GM23338 (cell line): ENCODE data around the gene MT1E. TPM values are rescaled to one million over a fixed set of nuclear protein-coding genes. Genes with fewer than 3 reads are reported as not detected.

Source experiments
- ATAC-seq: fragments of 200-7000 bp; cut with Tn5 transposase; 3 replicates; pipeline ENCODE4 v1.9.1; 2020
- DNase-seq: peaks from one replicate; pipeline ENCODE4 v3.0.0-alpha.2; 2015; ENCODE audit warnings: low spot score
- H2AFZ ChIP-seq: fragments of 200-600 bp; sonication (generic); 2 replicates; pipeline ENCODE4 v1.8.0; 2016; ENCODE audit warnings: antibody characterized with exemption, mild to moderate bottlenecking, moderate library complexity
- H3F3A ChIP-seq: fragments of 200-600 bp; sonication (generic); replicated peaks from 2 replicates; pipeline ENCODE4 v1.8.0; 2017; ENCODE audit warnings: antibody characterized with exemption, mixed run types, low read depth
- H3K27ac ChIP-seq: fragments of 200-600 bp; sonication (generic); 2 replicates; pipeline ENCODE4 v1.6.1; 2016; ENCODE audit warnings: low read depth
- H3K27me3 ChIP-seq: fragments of 200-600 bp; sonication (generic); 2 replicates; pipeline ENCODE4 v1.8.0; 2016; ENCODE audit warnings: mild to moderate bottlenecking, mixed run types, moderate library complexity; ENCODE audit not compliant: insufficient read depth
- H3K36me3 ChIP-seq: fragments of 200-600 bp; sonication (generic); 2 replicates; pipeline ENCODE4 v1.8.0; 2016; ENCODE audit warnings: mild to moderate bottlenecking; ENCODE audit not compliant: insufficient read depth
- H3K4me1 ChIP-seq: fragments of 200-600 bp; sonication (generic); 2 replicates; pipeline ENCODE4 v1.8.0; 2016; ENCODE audit warnings: mild to moderate bottlenecking, moderate library complexity; ENCODE audit not compliant: insufficient read depth
- H3K4me2 ChIP-seq: fragments of 200-600 bp; sonication (generic); 2 replicates; pipeline ENCODE4 v1.7.1; 2017; ENCODE audit warnings: mixed run types
- H3K4me3 ChIP-seq: fragments of 200-600 bp; sonication (generic); 2 replicates; pipeline ENCODE4 v1.6.1; 2016; ENCODE audit warnings: mixed run types
- H3K79me2 ChIP-seq: fragments of 200-600 bp; sonication (generic); replicated peaks from 2 replicates; pipeline ENCODE4 v1.8.0; 2017; ENCODE audit warnings: mild to moderate bottlenecking; ENCODE audit not compliant: insufficient read depth
- H3K9me2 ChIP-seq: fragments of 200-600 bp; sonication (generic); 2 replicates; pipeline ENCODE4 v1.8.0; 2017; ENCODE audit not compliant: insufficient read depth
- H4K20me1 ChIP-seq: fragments of 200-600 bp; sonication (generic); replicated peaks from 2 replicates; pipeline ENCODE4 v1.8.0; 2017; ENCODE audit warnings: mild to moderate bottlenecking; ENCODE audit not compliant: insufficient read depth
- H3K27ac Mint-ChIP-seq: 2 replicates; pipeline ENCODE4 v1.8.0; 2020; ENCODE audit warnings: inconsistent platforms, mild to moderate bottlenecking, moderate library complexity, mixed read lengths
- H3K27me3 Mint-ChIP-seq: 3 replicates; pipeline ENCODE4 v1.8.0; 2022; ENCODE audit warnings: low read depth, mild to moderate bottlenecking, moderate library complexity, mixed read lengths, inconsistent platforms; ENCODE audit not compliant: insufficient read depth, poor library complexity
- H3K36me3 Mint-ChIP-seq: 3 replicates; pipeline ENCODE4 v1.8.0; 2021; ENCODE audit warnings: low read depth, mild to moderate bottlenecking, inconsistent platforms, moderate library complexity, mixed read lengths
- H3K4me1 Mint-ChIP-seq: 3 replicates; pipeline ENCODE4 v1.8.0; 2020; ENCODE audit warnings: mild to moderate bottlenecking, inconsistent platforms, mixed read lengths
- H3K4me3 Mint-ChIP-seq: 3 replicates; pipeline ENCODE4 v1.8.0; 2021; ENCODE audit warnings: moderate library complexity, mild to moderate bottlenecking, inconsistent platforms, mixed read lengths
- H3K9me3 Mint-ChIP-seq: 3 replicates; pipeline ENCODE4 v1.8.0; 2020; ENCODE audit warnings: moderate library complexity, mild to moderate bottlenecking, inconsistent platforms, mixed read lengths
- CREB1 ChIP-seq: fragments of 250-450 bp; sonication (Bioruptor Pico); IDR thresholded peaks from 2 replicates; pipeline ENCODE4 v1.5.0; 2020; ENCODE audit warnings: low read depth, mild to moderate bottlenecking, moderate library complexity
- CTCF ChIP-seq, 2 experiments: fragments of 200-600 bp in 1 of 2; sonication (generic) in 1 of 2; conservative IDR thresholded peaks; 2 replicates each; pipeline versions ENCODE4 v1.5.1 to v1.6.1; 2016 to 2017; ENCODE audit warnings: antibody characterized with exemption in 2 of 2, low read depth in 2 of 2, mild to moderate bottlenecking in 2 of 2, moderate library complexity in 1 of 2
- ETS1 ChIP-seq: IDR thresholded peaks from 2 replicates; pipeline ENCODE4 v1.6.1; 2016; ENCODE audit warnings: antibody characterized with exemption
- EZH2 ChIP-seq: fragments of 200-600 bp; sonication (generic); IDR thresholded peaks from one replicate; pipeline ENCODE4 v1.8.0; 2017; ENCODE audit warnings: antibody characterized with exemption, mild to moderate bottlenecking, low read depth; ENCODE audit not compliant: unreplicated experiment
- EZH2phosphoT487 ChIP-seq: fragments of 200-600 bp; sonication (generic); IDR thresholded peaks from one replicate; pipeline ENCODE4 v1.8.1; 2018; ENCODE audit warnings: antibody characterized with exemption; ENCODE audit not compliant: unreplicated experiment
- JUNB ChIP-seq: IDR thresholded peaks from one replicate; pipeline ENCODE4 v1.6.1; 2016; ENCODE audit warnings: antibody characterized with exemption; ENCODE audit not compliant: unreplicated experiment
- NANOG ChIP-seq: IDR thresholded peaks from 2 replicates; pipeline ENCODE4 v1.6.1; 2016; ENCODE audit warnings: antibody characterized with exemption, borderline replicate concordance
- POLR2AphosphoS5 ChIP-seq: IDR thresholded peaks from 2 replicates; pipeline ENCODE4 v1.6.1; 2016; ENCODE audit warnings: antibody characterized with exemption, low read depth
- REST ChIP-seq: IDR thresholded peaks from one replicate; pipeline ENCODE4 v1.6.1; 2018; ENCODE audit warnings: antibody characterized with exemption; ENCODE audit not compliant: unreplicated experiment
- STAT1 ChIP-seq: IDR thresholded peaks from one replicate; pipeline ENCODE4 v1.6.1; 2016; ENCODE audit warnings: antibody characterized with exemption; ENCODE audit not compliant: unreplicated experiment
- ZNF114 ChIP-seq: fragments of 250-450 bp; sonication (Bioruptor Pico); IDR thresholded peaks from 2 replicates; pipeline ENCODE4 v1.5.0; 2020; ENCODE audit warnings: mild to moderate bottlenecking, moderate library complexity
- ZNF331 ChIP-seq: fragments of 250-450 bp; sonication (Bioruptor Pico); IDR thresholded peaks from 2 replicates; pipeline ENCODE4 v1.5.0; 2020; ENCODE audit warnings: low read depth, mild to moderate bottlenecking, moderate library complexity
- ZNF462 ChIP-seq: fragments of 250-450 bp; sonication (Bioruptor Pico); IDR thresholded peaks from 2 replicates; pipeline ENCODE4 v1.5.0; 2020; ENCODE audit warnings: mild to moderate bottlenecking, moderate library complexity
- polyA plus RNA-seq: library from polyadenylated mRNA; unstranded; fragments of >200 nt; fragmentation: Nextera tagmentation; extraction: Ambion mirVana; gene quantifications from 2 replicates; pipeline ENCODE4 v1.2.1, GENCODE V29; 2016
- total RNA-seq: library from RNA; depleted of rRNA; stranded (reverse); fragments of >200 nt; shearing (Covaris generic); gene quantifications from 2 replicates; pipeline ENCODE4 v1.2.3, GENCODE V29; 2014

MT1E gene
- total and polyA plus RNA-seq, 2 experiments from 2014 or later, result 31.0 to 121 TPM

GRCh38 chr16:56613706-56614105 is 11.9 kb upstream of the MT1E start:
- no peaks in the 10 kb centered on the region for H3K9me2 ChIP-seq
- no peak for ATAC-seq
- no peak overlapping the region for H3K27ac ChIP-seq
- Mint-ChIP-seq H3K9me3 (no peaks in the 10 kb centered on the region), H3K4me3 (no peak overlapping the region), H3K4me1 (peaks cover 31% of the 10 kb centered on the region), H3K36me3 (peaks cover 9% of the 10 kb centered on the region; the same call in 2 of the 3 replicates), H3K27ac (no peak overlapping the region), H3K27me3 (peaks cover 72% of the 10 kb centered on the region)
- no peaks in the 10 kb centered on the region for H3K79me2 ChIP-seq
- peaks cover 44% of the 10 kb centered on the region for H3K4me1 ChIP-seq
- H3K27me3 ChIP-seq, result peaks cover 99% of the 10 kb centered on the region
- no peak for DNase-seq
- no peaks in the 10 kb centered on the region for H3K36me3 ChIP-seq
- no peak overlapping the region for H3K4me3 ChIP-seq
- TF ChIP-seq REST, result no peak
- no peak for TF ChIP-seq EZH2phosphoT487
- TF ChIP-seq STAT1, result no peak
- TF ChIP-seq ZNF462 (CRISPR knock-in tag), result no peak
- TF ChIP-seq EZH2, result no peak
- no peak for TF ChIP-seq POLR2AphosphoS5
- TF ChIP-seq ETS1, result no peak
- TF ChIP-seq JUNB, result no peak
- no peak for TF ChIP-seq CREB1 (CRISPR knock-in tag)
- no peak for TF ChIP-seq ZNF331 (CRISPR knock-in tag)
- no peak for TF ChIP-seq CTCF (conservative IDR thresholded peaks at IDR 0.05; ENCODE audit: low read depth in 2 of 2)
- no peak for TF ChIP-seq ZNF114
- TF ChIP-seq NANOG, result no peak
- no peak overlapping the region for H2AFZ ChIP-seq
- peaks cover 11% of the 10 kb centered on the region; the same call in 1 of the 2 replicates for H3F3A ChIP-seq
- H3K4me2 ChIP-seq, result no peak overlapping the region
- 0 out of 2 replicates have a peak, but pooled peaks cover 4% of the 10 kb centered on the region for H4K20me1 ChIP-seq
